ENCODE measurements around the gene CDKAL1. TPM values are rescaled to one million over a fixed set of nuclear protein-coding genes. Genes with fewer than 3 reads are reported as not detected.

CDKAL1 gene
- total and polyA plus RNA-seq, 9 of the 15 experiments (the other 6 are each of a cell fraction or from before 2014, with no cell fraction given), result 11.2 to 36.3 (median 20.1) TPM

DNA sequence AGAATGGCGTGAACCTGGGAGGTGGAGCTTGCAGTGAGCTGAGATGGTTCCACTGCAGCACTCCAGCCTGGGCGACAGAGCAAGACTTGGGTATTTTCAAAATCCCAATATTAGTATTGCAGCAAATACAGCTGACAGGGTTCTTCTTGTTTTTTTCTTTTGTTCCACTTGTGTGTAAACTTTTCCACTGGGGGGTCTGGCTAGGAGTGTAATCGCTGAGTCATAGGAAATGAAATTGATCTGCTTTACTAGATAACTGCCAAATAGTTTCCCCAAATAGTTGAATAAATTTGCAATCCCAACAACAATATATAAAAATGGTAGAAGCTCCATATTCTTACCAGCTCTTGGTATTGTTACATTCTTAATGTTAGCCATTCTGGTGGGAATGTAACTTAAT is 533.3 kb downstream of the CDKAL1 start (continued):
- TF ChIP-seq RBM34 (IDR thresholded peaks at IDR 0.05; ENCODE audit: borderline replicate concordance, insufficient read depth, low read length), result no peak
- TF ChIP-seq KLF6 (CRISPR knock-in tag; IDR thresholded peaks at IDR 0.05; ENCODE audit: borderline replicate concordance), result no peak
- no peak for TF ChIP-seq RBBP5 (IDR thresholded peaks at IDR 0.05; ENCODE audit: borderline replicate concordance, insufficient read depth, low read length, poor library complexity, severe bottlenecking)
- no peak for TF ChIP-seq ZNF766 (CRISPR knock-in tag; conservative IDR thresholded peaks at IDR 0.05)
- TF ChIP-seq NUFIP1 (IDR thresholded peaks at IDR 0.05; ENCODE audit: partially characterized antibody), result no peak
- TF ChIP-seq SMARCA4 (IDR thresholded peaks at IDR 0.05), result peak; percentile 48
- no peak for TF ChIP-seq RBM39 (optimal IDR thresholded peaks at IDR 0.05; ENCODE audit: low read depth, low read length)
- TF ChIP-seq, protein P1, sequence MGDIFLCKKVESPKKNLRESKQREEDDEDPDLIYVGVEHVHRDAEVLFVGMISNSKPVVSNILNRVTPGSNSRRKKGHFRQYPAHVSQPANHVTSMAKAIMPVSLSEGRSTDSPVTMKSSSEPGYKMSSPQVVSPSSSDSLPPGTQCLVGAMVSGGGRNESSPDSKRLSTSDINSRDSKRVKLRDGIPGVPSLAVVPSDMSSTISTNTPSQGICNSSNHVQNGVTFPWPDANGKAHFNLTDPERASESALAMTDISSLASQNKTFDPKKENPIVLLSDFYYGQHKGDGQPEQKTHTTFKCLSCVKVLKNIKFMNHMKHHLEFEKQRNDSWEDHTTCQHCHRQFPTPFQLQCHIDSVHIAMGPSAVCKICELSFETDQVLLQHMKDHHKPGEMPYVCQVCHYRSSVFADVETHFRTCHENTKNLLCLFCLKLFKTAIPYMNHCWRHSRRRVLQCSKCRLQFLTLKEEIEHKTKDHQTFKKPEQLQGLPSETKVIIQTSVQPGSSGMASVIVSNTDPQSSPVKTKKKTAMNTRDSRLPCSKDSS (IDR thresholded peaks at IDR 0.05; ENCODE audit: low read depth, partially characterized antibody), result no peak
- TF ChIP-seq, protein P2, sequence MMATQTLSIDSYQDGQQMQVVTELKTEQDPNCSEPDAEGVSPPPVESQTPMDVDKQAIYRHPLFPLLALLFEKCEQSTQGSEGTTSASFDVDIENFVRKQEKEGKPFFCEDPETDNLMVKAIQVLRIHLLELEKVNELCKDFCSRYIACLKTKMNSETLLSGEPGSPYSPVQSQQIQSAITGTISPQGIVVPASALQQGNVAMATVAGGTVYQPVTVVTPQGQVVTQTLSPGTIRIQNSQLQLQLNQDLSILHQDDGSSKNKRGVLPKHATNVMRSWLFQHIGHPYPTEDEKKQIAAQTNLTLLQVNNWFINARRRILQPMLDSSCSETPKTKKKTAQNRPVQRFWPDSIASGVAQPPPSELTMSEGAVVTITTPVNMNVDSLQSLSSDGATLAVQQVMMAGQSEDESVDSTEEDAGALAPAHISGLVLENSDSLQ (IDR thresholded peaks at IDR 0.05), result no peak
- TF ChIP-seq, protein P3, sequence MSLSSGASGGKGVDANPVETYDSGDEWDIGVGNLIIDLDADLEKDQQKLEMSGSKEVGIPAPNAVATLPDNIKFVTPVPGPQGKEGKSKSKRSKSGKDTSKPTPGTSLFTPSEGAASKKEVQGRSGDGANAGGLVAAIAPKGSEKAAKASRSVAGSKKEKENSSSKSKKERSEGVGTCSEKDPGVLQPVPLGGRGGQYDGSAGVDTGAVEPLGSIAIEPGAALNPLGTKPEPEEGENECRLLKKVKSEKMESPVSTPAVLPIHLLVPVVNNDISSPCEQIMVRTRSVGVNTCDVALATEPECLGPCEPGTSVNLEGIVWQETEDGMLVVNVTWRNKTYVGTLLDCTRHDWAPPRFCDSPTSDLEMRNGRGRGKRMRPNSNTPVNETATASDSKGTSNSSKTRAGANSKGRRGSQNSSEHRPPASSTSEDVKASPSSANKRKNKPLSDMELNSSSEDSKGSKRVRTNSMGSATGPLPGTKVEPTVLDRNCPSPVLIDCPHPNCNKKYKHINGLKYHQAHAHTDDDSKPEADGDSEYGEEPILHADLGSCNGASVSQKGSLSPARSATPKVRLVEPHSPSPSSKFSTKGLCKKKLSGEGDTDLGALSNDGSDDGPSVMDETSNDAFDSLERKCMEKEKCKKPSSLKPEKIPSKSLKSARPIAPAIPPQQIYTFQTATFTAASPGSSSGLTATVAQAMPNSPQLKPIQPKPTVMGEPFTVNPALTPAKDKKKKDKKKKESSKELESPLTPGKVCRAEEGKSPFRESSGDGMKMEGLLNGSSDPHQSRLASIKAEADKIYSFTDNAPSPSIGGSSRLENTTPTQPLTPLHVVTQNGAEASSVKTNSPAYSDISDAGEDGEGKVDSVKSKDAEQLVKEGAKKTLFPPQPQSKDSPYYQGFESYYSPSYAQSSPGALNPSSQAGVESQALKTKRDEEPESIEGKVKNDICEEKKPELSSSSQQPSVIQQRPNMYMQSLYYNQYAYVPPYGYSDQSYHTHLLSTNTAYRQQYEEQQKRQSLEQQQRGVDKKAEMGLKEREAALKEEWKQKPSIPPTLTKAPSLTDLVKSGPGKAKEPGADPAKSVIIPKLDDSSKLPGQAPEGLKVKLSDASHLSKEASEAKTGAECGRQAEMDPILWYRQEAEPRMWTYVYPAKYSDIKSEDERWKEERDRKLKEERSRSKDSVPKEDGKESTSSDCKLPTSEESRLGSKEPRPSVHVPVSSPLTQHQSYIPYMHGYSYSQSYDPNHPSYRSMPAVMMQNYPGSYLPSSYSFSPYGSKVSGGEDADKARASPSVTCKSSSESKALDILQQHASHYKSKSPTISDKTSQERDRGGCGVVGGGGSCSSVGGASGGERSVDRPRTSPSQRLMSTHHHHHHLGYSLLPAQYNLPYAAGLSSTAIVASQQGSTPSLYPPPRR (CRISPR knock-in tag; IDR thresholded peaks at IDR 0.05; ENCODE audit: borderline replicate concordance), result no peak
- no peak for TF ChIP-seq WHSC1 (IDR thresholded peaks at IDR 0.05; ENCODE audit: low read length)
- no peak for TF ChIP-seq PCBP1 (IDR thresholded peaks at IDR 0.05; ENCODE audit: low read depth, low read length, poor library complexity, severe bottlenecking)
- TF ChIP-seq MTF1 (CRISPR knock-in tag; IDR thresholded peaks at IDR 0.05; ENCODE audit: borderline replicate concordance), result no peak
- no peak for TF ChIP-seq BCL6 (CRISPR knock-in tag; IDR thresholded peaks at IDR 0.05)
- TF ChIP-seq, protein P4, sequence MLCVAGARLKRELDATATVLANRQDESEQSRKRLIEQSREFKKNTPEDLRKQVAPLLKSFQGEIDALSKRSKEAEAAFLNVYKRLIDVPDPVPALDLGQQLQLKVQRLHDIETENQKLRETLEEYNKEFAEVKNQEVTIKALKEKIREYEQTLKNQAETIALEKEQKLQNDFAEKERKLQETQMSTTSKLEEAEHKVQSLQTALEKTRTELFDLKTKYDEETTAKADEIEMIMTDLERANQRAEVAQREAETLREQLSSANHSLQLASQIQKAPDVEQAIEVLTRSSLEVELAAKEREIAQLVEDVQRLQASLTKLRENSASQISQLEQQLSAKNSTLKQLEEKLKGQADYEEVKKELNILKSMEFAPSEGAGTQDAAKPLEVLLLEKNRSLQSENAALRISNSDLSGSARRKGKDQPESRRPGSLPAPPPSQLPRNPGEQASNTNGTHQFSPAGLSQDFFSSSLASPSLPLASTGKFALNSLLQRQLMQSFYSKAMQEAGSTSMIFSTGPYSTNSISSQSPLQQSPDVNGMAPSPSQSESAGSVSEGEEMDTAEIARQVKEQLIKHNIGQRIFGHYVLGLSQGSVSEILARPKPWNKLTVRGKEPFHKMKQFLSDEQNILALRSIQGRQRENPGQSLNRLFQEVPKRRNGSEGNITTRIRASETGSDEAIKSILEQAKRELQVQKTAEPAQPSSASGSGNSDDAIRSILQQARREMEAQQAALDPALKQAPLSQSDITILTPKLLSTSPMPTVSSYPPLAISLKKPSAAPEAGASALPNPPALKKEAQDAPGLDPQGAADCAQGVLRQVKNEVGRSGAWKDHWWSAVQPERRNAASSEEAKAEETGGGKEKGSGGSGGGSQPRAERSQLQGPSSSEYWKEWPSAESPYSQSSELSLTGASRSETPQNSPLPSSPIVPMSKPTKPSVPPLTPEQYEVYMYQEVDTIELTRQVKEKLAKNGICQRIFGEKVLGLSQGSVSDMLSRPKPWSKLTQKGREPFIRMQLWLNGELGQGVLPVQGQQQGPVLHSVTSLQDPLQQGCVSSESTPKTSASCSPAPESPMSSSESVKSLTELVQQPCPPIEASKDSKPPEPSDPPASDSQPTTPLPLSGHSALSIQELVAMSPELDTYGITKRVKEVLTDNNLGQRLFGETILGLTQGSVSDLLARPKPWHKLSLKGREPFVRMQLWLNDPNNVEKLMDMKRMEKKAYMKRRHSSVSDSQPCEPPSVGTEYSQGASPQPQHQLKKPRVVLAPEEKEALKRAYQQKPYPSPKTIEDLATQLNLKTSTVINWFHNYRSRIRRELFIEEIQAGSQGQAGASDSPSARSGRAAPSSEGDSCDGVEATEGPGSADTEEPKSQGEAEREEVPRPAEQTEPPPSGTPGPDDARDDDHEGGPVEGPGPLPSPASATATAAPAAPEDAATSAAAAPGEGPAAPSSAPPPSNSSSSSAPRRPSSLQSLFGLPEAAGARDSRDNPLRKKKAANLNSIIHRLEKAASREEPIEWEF (CRISPR knock-in tag; IDR thresholded peaks at IDR 0.05), result no peak
- TF ChIP-seq COPS2 (conservative IDR thresholded peaks at IDR 0.05), result no peak

Data from K562 (cell line).